Putamen (tissue), 1 donor: ENCODE measurements around the gene ATAD3C.
"Not testable (repeated sequence)": the region's sequence is repeated elsewhere in the genome, so short reads cannot be mapped to it uniquely, and the experiment has no call there.

Experiments used
- DNase-seq: peaks from one replicate; pipeline ENCODE4 v3.0.0-alpha.2; 2016; ENCODE audit warnings: low spot score

The ATAD3C gene

GRCh38 chr1:1419363-1419812 is 30.1 kb upstream of the ATAD3C start:
- DNase-seq = no peak

GRCh38 chr1:1419813-1420653 is 29.5 kb upstream of the ATAD3C start:
- no peak for DNase-seq

GRCh38 chr1:1420654-1421141 is 28.8 kb upstream of the ATAD3C start:
- DNase-seq = no peak

- DNase-seq = no peak
Measured at GRCh38 chr1:1421147-1421906, 28.2 kb upstream of the ATAD3C start, which contains the start of gene ANKRD65. TSS of gene ANKRD65 (minus strand) at chr1:1421276. CDS start at chr1:1421005, 271 bp downstream.

- no peak for DNase-seq
Measured at GRCh38 chr1:1421907-1422464, 27.5 kb upstream of the ATAD3C start.

GRCh38 chr1:1422465-1423244 is 26.8 kb upstream of the ATAD3C start:
- DNase-seq = no peak

- DNase-seq = no peak
Measured at GRCh38 chr1:1423245-1423597, 26.3 kb upstream of the ATAD3C start.

- DNase-seq = no peak
Measured at GRCh38 chr1:1424707-1425106, 24.8 kb upstream of the ATAD3C start.

- DNase-seq = no peak
Measured at GRCh38 chr1:1425426-1425752, 24.1 kb upstream of the ATAD3C start.

- DNase-seq = peak; percentile 88
Measured at GRCh38 chr1:1425753-1426495, 23.6 kb upstream of the ATAD3C start.

- DNase-seq = peak; percentile 89
Measured at GRCh38 chr1:1426496-1427105, 22.9 kb upstream of the ATAD3C start.

GRCh38 chr1:1427106-1427819 is 22.2 kb upstream of the ATAD3C start:
- DNase-seq = peak; percentile 78

GRCh38 chr1:1427820-1428148 is 21.7 kb upstream of the ATAD3C start:
- no peak for DNase-seq

- DNase-seq = no peak
Measured at GRCh38 chr1:1428174-1428573, 21.3 kb upstream of the ATAD3C start.

GRCh38 chr1:1428967-1429366 is 20.5 kb upstream of the ATAD3C start:
- not testable (repeated sequence) for DNase-seq

GRCh38 chr1:1429671-1430073 is 19.8 kb upstream of the ATAD3C start:
- DNase-seq = no peak

- DNase-seq = peak; percentile 85
Measured at GRCh38 chr1:1430114-1430982, 19.1 kb upstream of the ATAD3C start.

GRCh38 chr1:1430992-1431844 is 18.3 kb upstream of the ATAD3C start:
- DNase-seq = no peak
